Activated naive CD8-positive, alpha-beta T cell treated with anti-CD3 and anti-CD28 coated beads, Interleukin-2, amount 10 ng/mL, durations not matched to agents 7 days and 5 days (primary cell): Measurements from ENCODE around the gene AR. TPM values are rescaled to one million over a fixed set of nuclear protein-coding genes. Genes with fewer than 3 reads are reported as not detected.

Source experiments
- ATAC-seq: fragments of 150-1000 bp; cut with Tn5 transposase; one replicate; pipeline ENCODE4 v1.10.0; 2021; ENCODE audit warnings: low read depth, moderate library complexity
- POLR2A ChIA-PET: fragments of 350-600 bp; sonication (Branson Sonifier 250); formaldehyde crosslinking; loops from one replicate; lab custom pipeline; 2021; ENCODE audit warnings: antibody characterized with exemption; lab: Charles Lee
- DNase-seq: peaks from one replicate; pipeline ENCODE4 v3.0.0; 2021
- H3K27ac Mint-ChIP-seq: one replicate; pipeline ENCODE4 v1.8.0; 2022; ENCODE audit warnings: mild to moderate bottlenecking, mixed read lengths
- H3K27me3 Mint-ChIP-seq: one replicate; pipeline ENCODE4 v1.8.0; 2022; ENCODE audit warnings: mild to moderate bottlenecking, moderate library complexity, mixed read lengths
- H3K36me3 Mint-ChIP-seq: one replicate; pipeline ENCODE4 v1.8.0; 2021; ENCODE audit warnings: mild to moderate bottlenecking, mixed read lengths
- H3K4me1 Mint-ChIP-seq: one replicate; pipeline ENCODE4 v1.8.0; 2021; ENCODE audit warnings: mixed read lengths
- H3K4me3 Mint-ChIP-seq: one replicate; pipeline ENCODE4 v1.8.0; 2022; ENCODE audit warnings: mild to moderate bottlenecking, moderate library complexity, mixed read lengths
- H3K9me3 Mint-ChIP-seq: one replicate; pipeline ENCODE4 v1.8.0; 2021; ENCODE audit warnings: mixed read lengths
- total RNA-seq, 2 experiments: library from RNA; stranded (reverse); gene quantifications; one replicate each; pipeline ENCODE4 v1.2.3, GENCODE V29; 2021

Gene AR
- total RNA-seq, 2 experiments from 2014 or later = not detected

- DNase-seq (no peak), ATAC-seq (no peak)
- Mint-ChIP-seq H3K27me3 (no peaks in the 10 kb centered on the region), H3K4me3 (no peak overlapping the region), H3K9me3 (no peaks in the 10 kb centered on the region), H3K36me3 (no peaks in the 10 kb centered on the region), H3K4me1 (no peaks in the 10 kb centered on the region), H3K27ac (no peak overlapping the region)
- POLR2A ChIA-PET = no interaction called here
Measured at GRCh38 chrX:67730296-67730695, 186.5 kb downstream of the AR start.

- ATAC-seq = no peak
- POLR2A ChIA-PET = no interaction called here
- DNase-seq = no peak
- Mint-ChIP-seq H3K4me1 (no peaks in the 10 kb centered on the region), H3K4me3 (no peak overlapping the region), H3K36me3 (no peaks in the 10 kb centered on the region), H3K27ac (no peak overlapping the region), H3K27me3 (no peaks in the 10 kb centered on the region), H3K9me3 (no peaks in the 10 kb centered on the region)
Measured at GRCh38 chrX:67731061-67731460, 187.2 kb downstream of the AR start.

GRCh38 chrX:67732864-67733263 is 189.0 kb downstream of the AR start:
- ATAC-seq (no peak), DNase-seq (no peak)
- H3K36me3 Mint-ChIP-seq = no peaks in the 10 kb centered on the region
- no peaks in the 10 kb centered on the region for H3K9me3 Mint-ChIP-seq
- H3K27ac Mint-ChIP-seq = no peak overlapping the region
- POLR2A ChIA-PET = no interaction called here
- H3K4me1 Mint-ChIP-seq = no peaks in the 10 kb centered on the region
- H3K27me3 Mint-ChIP-seq = peaks cover 4% of the 10 kb centered on the region
- H3K4me3 Mint-ChIP-seq = no peak overlapping the region

- Mint-ChIP-seq H3K36me3 (no peaks in the 10 kb centered on the region), H3K4me3 (no peak overlapping the region), H3K27ac (no peak overlapping the region), H3K9me3 (no peaks in the 10 kb centered on the region), H3K27me3 (peaks cover 4% of the 10 kb centered on the region), H3K4me1 (no peaks in the 10 kb centered on the region)
- ATAC-seq = no peak
- POLR2A ChIA-PET = no interaction called here
- DNase-seq = no peak
Measured at GRCh38 chrX:67734111-67734753, 190.4 kb downstream of the AR start.

- POLR2A ChIA-PET = no interaction called here
- Mint-ChIP-seq H3K36me3 (no peaks in the 10 kb centered on the region), H3K4me3 (no peak overlapping the region), H3K27ac (no peak overlapping the region), H3K4me1 (no peaks in the 10 kb centered on the region), H3K9me3 (peaks cover under 1% of the 10 kb centered on the region), H3K27me3 (no peaks in the 10 kb centered on the region)
- ATAC-seq = no peak
- DNase-seq = no peak
Measured at GRCh38 chrX:67749536-67749935, 205.7 kb downstream of the AR start.

GRCh38 chrX:67750694-67751093 is 206.9 kb downstream of the AR start:
- Mint-ChIP-seq H3K27me3 (no peaks in the 10 kb centered on the region), H3K27ac (no peak overlapping the region), H3K4me3 (no peak overlapping the region), H3K4me1 (no peaks in the 10 kb centered on the region), H3K36me3 (no peaks in the 10 kb centered on the region), H3K9me3 (peaks cover 2% of the 10 kb centered on the region)
- no peak for DNase-seq
- no peak for ATAC-seq
- POLR2A ChIA-PET = no interaction called here

GRCh38 chrX:67759018-67759417 is 215.2 kb downstream of the AR start:
- DNase-seq = no peak
- peaks cover 2% of the 10 kb centered on the region for H3K9me3 Mint-ChIP-seq
- POLR2A ChIA-PET = no interaction called here
- no peak overlapping the region for H3K27ac Mint-ChIP-seq
- no peaks in the 10 kb centered on the region for H3K27me3 Mint-ChIP-seq
- H3K36me3 Mint-ChIP-seq = no peaks in the 10 kb centered on the region
- no peak overlapping the region for H3K4me3 Mint-ChIP-seq
- ATAC-seq = no peak
- no peaks in the 10 kb centered on the region for H3K4me1 Mint-ChIP-seq

- no peaks in the 10 kb centered on the region for H3K36me3 Mint-ChIP-seq
- H3K9me3 Mint-ChIP-seq = peaks cover 2% of the 10 kb centered on the region
- H3K27me3 Mint-ChIP-seq = no peaks in the 10 kb centered on the region
- H3K4me3 Mint-ChIP-seq = no peak overlapping the region
- ATAC-seq (no peak), DNase-seq (no peak)
- H3K4me1 Mint-ChIP-seq = no peaks in the 10 kb centered on the region
- no peak overlapping the region for H3K27ac Mint-ChIP-seq
- POLR2A ChIA-PET = no interaction called here
Measured at GRCh38 chrX:67777148-67777547, 233.3 kb downstream of the AR start.

GRCh38 chrX:67779099-67779498 is 235.3 kb downstream of the AR start:
- Mint-ChIP-seq H3K27me3 (no peaks in the 10 kb centered on the region), H3K4me1 (no peaks in the 10 kb centered on the region), H3K27ac (no peak overlapping the region), H3K4me3 (no peak overlapping the region), H3K9me3 (peaks cover 2% of the 10 kb centered on the region), H3K36me3 (no peaks in the 10 kb centered on the region)
- POLR2A ChIA-PET = no interaction called here
- DNase-seq (no peak), ATAC-seq (no peak)
